Endothelial cell of umbilical vein (primary cell): Measurements from ENCODE around the gene RPL39L.

ENCODE experiments used
- POLR2AphosphoS5 ChIP-seq: IDR thresholded peaks from 2 replicates; pipeline ENCODE4 v1.6.1; 2012; ENCODE audit warnings: low read depth, mild to moderate bottlenecking, control low read depth, low read length, moderate library complexity; ENCODE audit not compliant: insufficient read depth
- TF ChIP-seq, protein P1 (sequence below), 2 donors: IDR thresholded peaks; 1 replicate in 1 of 2; 2 replicates in 1 of 2; pipeline ENCODE4 v1.5.1; 2011; ENCODE audit warnings: low read length in 2 of 2, mild to moderate bottlenecking in 2 of 2, moderate library complexity in 2 of 2, control low read depth in 1 of 2, inconsistent platforms in 1 of 2, low read depth in 1 of 2; ENCODE audit not compliant: insufficient read depth in 1 of 2; ENCODE audit errors: extremely low read depth in 1 of 2

DNA sequence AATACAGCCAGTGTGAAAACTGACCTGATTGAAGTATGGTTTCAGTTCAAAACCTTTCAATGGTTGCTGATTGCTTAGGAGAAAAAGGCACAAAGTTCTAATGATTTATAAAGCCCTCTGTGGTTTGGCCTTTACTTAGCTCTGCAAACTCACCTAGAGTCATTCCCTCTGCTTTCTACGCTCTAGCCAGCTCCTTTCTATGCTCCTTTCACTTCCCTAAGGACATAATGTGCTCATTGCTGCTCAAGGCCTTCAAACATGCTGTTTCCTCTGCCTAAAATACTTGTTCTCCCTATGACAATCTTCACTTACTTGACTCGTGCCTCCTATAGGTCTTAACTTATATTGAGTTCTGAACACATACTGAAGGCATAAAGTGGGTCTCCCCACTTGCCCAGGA lies 19.0 kb downstream of the RPL39L start:
- TF ChIP-seq, protein P1, sequence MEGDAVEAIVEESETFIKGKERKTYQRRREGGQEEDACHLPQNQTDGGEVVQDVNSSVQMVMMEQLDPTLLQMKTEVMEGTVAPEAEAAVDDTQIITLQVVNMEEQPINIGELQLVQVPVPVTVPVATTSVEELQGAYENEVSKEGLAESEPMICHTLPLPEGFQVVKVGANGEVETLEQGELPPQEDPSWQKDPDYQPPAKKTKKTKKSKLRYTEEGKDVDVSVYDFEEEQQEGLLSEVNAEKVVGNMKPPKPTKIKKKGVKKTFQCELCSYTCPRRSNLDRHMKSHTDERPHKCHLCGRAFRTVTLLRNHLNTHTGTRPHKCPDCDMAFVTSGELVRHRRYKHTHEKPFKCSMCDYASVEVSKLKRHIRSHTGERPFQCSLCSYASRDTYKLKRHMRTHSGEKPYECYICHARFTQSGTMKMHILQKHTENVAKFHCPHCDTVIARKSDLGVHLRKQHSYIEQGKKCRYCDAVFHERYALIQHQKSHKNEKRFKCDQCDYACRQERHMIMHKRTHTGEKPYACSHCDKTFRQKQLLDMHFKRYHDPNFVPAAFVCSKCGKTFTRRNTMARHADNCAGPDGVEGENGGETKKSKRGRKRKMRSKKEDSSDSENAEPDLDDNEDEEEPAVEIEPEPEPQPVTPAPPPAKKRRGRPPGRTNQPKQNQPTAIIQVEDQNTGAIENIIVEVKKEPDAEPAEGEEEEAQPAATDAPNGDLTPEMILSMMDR (IDR thresholded peaks at IDR 0.05; ENCODE audit: extremely low read depth in 1 of 2, insufficient read depth in 1 of 2, low read depth in 1 of 2, low read length in 2 of 2) = no peak
- no peak for TF ChIP-seq POLR2AphosphoS5
